GM12892 (cell line): ENCODE measurements around the gene PRDM16.

ENCODE experiments used
- POLR2A ChIP-seq: IDR thresholded peaks from 2 replicates; pipeline ENCODE4 v1.6.1; 2011; ENCODE audit warnings: low read depth, low read length, control low read depth
- POLR2AphosphoS5 ChIP-seq: IDR thresholded peaks from 2 replicates; pipeline ENCODE4 v1.6.1; 2011; ENCODE audit warnings: low read depth, low read length, control low read depth
- TAF1 ChIP-seq: IDR thresholded peaks from 2 replicates; pipeline ENCODE4 v1.6.1; 2011; ENCODE audit warnings: low read depth, mild to moderate bottlenecking, control low read depth, low read length, borderline replicate concordance

DNA sequence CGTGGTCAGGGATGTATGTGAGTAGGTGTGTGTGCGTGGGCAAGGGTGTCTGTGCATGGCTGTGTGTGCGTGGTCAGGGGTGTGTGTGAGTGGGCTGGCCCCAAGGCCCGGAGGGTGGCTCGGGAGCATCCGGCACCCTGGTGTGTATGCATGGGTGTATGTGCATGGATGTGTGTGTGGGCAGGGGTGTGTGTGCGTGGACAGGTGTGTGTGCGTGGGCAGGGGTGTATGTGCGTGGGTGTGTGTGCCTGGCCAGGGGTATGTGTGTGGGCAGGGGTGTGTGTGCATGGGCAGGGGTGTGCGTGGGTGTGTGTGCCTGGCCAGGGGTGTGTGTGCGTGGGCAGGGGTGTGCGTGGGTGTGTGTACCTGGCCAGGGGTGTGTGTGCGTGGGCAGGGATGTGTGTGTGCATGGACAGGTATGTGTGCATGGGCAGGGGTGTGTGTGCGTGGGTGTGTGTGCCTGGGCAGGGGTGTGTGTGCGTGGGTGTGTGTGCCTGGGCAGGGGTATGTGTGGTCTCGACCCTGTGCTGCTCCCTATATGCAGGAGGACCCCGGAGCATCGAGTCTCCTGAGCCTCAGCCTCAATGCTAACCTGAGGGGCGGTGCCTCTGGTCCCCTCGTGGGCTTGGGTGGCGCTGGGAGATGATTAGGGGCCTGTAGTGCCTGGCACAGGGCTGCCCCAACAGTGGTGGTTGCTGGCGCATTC is 401.8 kb downstream of the PRDM16 start:
- TF ChIP-seq POLR2A (no peak), POLR2AphosphoS5 (no peak), TAF1 (no peak)
